Nephron progenitor cell (in vitro differentiated cells): ENCODE measurements around the gene OR10P1.
A peak's percentile ranks its signal among the peaks of the same experiment; 100 is the strongest.
"Not testable (repeated sequence)": the region's sequence is repeated elsewhere in the genome, so short reads cannot be mapped to it uniquely, and the experiment has no call there.

Experiments
- DNase-seq: peaks from one replicate; pipeline ENCODE4 v3.0.0; 2021
- H3K27ac Mint-ChIP-seq: 2 replicates; pipeline ENCODE4 v1.8.0; 2021; ENCODE audit warnings: mild to moderate bottlenecking, moderate library complexity, mixed read lengths
- H3K27me3 Mint-ChIP-seq: 2 replicates; pipeline ENCODE4 v1.8.0; 2021; ENCODE audit warnings: mild to moderate bottlenecking, low read depth, mixed read lengths; ENCODE audit not compliant: poor library complexity
- H3K36me3 Mint-ChIP-seq: 2 replicates; pipeline ENCODE4 v1.8.0; 2021; ENCODE audit warnings: low read depth, mixed read lengths
- H3K4me1 Mint-ChIP-seq: 2 replicates; pipeline ENCODE4 v1.8.0; 2021; ENCODE audit warnings: mixed read lengths
- H3K4me3 Mint-ChIP-seq: 2 replicates; pipeline ENCODE4 v1.8.0; 2021; ENCODE audit warnings: mild to moderate bottlenecking, moderate library complexity, mixed read lengths
- H3K9me3 Mint-ChIP-seq: 2 replicates; pipeline ENCODE4 v1.8.0; 2021; ENCODE audit warnings: mild to moderate bottlenecking, moderate library complexity, mixed read lengths
- TF ChIP-seq, protein P1 (sequence below): fragments of 200-600 bp; sonication (generic); IDR thresholded peaks from 2 replicates; pipeline ENCODE4 v1.5.0; 2021; ENCODE audit warnings: antibody characterized with exemption

The OR10P1 gene, protein sequence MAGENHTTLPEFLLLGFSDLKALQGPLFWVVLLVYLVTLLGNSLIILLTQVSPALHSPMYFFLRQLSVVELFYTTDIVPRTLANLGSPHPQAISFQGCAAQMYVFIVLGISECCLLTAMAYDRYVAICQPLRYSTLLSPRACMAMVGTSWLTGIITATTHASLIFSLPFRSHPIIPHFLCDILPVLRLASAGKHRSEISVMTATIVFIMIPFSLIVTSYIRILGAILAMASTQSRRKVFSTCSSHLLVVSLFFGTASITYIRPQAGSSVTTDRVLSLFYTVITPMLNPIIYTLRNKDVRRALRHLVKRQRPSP

DNA sequence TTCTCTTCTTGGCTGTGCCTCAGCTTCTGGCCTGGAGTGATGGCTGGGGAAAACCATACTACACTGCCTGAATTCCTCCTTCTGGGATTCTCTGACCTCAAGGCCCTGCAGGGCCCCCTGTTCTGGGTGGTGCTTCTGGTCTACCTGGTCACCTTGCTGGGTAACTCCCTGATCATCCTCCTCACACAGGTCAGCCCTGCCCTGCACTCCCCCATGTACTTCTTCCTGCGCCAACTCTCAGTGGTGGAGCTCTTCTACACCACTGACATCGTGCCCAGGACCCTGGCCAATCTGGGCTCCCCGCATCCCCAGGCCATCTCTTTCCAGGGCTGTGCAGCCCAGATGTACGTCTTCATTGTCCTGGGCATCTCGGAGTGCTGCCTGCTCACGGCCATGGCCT lies at the start of gene OR10P1:
Gene OR10P1, plus strand, starts transcription at position 40 of the 400 bp plus-strand sequence. Its CDS starts 0 bp downstream, at position 40.
- Mint-ChIP-seq H3K4me3 (no peak within 1 kb of the TSS), H3K27ac (no peak within 1 kb of the TSS), H3K27me3 (peaks cover 35% of the 10 kb centered on the region), H3K4me1 (no peaks in the 10 kb centered on the region), H3K36me3 (no peaks in the 10 kb centered on the region), H3K9me3 (no peaks in the 10 kb centered on the region)
- TF ChIP-seq, protein P1, sequence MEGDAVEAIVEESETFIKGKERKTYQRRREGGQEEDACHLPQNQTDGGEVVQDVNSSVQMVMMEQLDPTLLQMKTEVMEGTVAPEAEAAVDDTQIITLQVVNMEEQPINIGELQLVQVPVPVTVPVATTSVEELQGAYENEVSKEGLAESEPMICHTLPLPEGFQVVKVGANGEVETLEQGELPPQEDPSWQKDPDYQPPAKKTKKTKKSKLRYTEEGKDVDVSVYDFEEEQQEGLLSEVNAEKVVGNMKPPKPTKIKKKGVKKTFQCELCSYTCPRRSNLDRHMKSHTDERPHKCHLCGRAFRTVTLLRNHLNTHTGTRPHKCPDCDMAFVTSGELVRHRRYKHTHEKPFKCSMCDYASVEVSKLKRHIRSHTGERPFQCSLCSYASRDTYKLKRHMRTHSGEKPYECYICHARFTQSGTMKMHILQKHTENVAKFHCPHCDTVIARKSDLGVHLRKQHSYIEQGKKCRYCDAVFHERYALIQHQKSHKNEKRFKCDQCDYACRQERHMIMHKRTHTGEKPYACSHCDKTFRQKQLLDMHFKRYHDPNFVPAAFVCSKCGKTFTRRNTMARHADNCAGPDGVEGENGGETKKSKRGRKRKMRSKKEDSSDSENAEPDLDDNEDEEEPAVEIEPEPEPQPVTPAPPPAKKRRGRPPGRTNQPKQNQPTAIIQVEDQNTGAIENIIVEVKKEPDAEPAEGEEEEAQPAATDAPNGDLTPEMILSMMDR: no peak
- no peak for DNase-seq

DNA sequence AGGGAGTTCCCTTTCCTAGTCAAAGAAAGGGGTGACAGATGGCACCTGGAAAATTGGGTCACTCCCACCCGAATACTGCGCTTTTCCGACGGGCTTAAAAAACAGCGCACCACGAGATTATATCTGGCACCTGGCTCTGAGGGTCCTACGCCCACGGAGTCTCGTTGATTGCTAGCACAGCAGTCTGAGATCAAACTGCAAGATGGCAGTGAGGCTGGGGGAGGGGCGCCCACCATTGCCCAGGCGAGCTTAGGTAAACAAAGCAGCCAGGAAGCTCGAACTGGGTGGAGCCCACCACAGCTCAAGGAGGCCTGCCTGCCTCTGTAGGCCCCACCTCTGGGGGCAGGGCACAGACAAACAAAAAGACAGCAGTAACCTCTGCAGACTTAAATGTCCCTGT lies 46.5 kb upstream of the OR10P1 start:
- Mint-ChIP-seq H3K9me3 (peaks cover 81% of the 10 kb centered on the region), H3K36me3 (peaks cover 35% of the 10 kb centered on the region)
- DNase-seq, H3K4me1 Mint-ChIP-seq, H3K27me3 Mint-ChIP-seq, H3K27ac Mint-ChIP-seq, H3K4me3 Mint-ChIP-seq: not testable (repeated sequence)

DNA sequence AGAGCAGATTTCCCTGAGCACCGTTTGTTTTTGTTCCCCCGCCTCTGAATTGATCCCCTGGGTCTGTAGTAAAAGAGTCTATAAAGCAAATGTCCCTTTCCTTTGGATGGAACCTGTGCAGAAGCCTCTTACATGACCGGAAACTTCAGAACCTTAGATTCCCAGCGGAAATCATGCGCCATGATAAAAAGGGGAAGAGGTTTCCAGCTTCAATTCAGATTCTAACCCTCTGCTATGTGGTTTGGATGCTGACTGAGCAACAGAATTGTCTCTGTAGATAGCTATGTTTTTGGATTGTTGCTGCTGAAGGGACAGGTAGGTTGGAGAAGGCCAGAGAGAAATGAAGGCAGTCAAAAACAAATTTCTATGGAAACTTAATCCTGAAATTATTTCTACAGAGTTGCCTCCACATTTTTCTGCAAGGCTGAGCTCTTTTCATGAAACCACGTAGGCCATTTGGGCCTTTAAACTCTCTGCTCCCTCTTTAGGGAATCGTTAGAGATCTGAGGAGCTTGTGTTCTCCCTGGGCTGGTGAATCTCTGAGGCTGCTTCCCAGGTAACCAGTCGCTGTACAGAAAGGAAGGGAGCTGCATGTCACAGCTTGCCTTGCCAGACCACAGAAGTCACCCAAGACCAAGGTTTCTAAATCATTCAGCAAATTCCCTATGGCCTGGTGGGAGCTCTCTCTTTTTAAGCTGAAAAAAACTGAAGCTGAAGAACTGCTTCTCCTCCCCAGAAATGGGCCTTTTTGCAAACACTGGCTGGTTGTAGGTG lies 28.7 kb upstream of the OR10P1 start:
- TF ChIP-seq, protein P1: no peak
- Mint-ChIP-seq H3K27ac (peak overlapping the region; percentile 79), H3K36me3 (peaks cover 7% of the 10 kb centered on the region), H3K4me1 (peaks cover 40% of the 10 kb centered on the region), H3K27me3 (peaks cover 5% of the 10 kb centered on the region), H3K9me3 (peaks cover 24% of the 10 kb centered on the region), H3K4me3 (no peak overlapping the region)
- no peak for DNase-seq

DNA sequence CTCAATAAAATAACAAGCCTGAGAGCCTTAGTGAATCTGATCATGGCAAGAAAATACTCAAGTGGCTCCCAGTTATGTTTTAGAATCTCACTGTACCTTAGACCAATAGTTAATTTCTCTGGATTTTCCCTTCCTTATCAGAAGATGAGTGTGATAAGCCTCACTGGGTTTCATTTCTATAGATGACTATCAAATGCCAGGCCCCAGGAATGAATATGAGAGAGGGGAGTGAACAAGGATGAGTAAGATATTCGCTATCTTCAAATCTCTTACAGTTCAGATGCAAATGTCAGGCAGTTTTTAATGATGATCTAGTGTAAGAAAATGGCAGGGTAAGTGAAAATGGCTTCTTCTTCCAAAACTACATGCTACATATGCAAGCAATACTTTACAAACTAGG lies 26.1 kb upstream of the OR10P1 start:
- peaks cover 40% of the 10 kb centered on the region for H3K4me1 Mint-ChIP-seq
- TF ChIP-seq, protein P1: no peak
- peaks cover 25% of the 10 kb centered on the region for H3K9me3 Mint-ChIP-seq
- no peak overlapping the region for H3K27ac Mint-ChIP-seq
- no peak for DNase-seq
- H3K4me3 Mint-ChIP-seq: no peak overlapping the region
- peaks cover 8% of the 10 kb centered on the region for H3K27me3 Mint-ChIP-seq
- peaks cover 10% of the 10 kb centered on the region for H3K36me3 Mint-ChIP-seq

DNA sequence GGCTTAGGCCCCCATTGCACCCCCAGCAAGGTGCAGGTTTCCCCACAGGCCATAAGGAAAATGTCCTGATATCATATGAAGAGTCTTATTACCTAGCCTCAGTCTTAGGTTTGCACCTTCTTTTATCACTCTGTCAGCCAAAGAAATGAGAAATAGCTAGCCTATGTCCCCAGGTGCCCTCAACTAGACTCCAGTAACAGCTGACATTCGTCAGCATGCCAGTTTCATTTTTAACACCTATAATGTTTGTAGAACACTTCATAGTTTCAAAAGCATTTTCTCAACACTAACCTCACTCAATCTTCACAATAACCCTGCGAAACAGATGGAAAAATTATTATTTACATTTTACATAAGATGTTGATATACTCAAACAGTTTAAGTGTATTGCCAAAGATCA lies 24.0 kb upstream of the OR10P1 start:
- peaks cover 25% of the 10 kb centered on the region for H3K36me3 Mint-ChIP-seq
- no peak overlapping the region for H3K27ac Mint-ChIP-seq
- no peak overlapping the region for H3K4me3 Mint-ChIP-seq
- H3K27me3 Mint-ChIP-seq: peaks cover 13% of the 10 kb centered on the region
- peaks cover 45% of the 10 kb centered on the region for H3K9me3 Mint-ChIP-seq
- TF ChIP-seq, protein P1: no peak
- peaks cover 30% of the 10 kb centered on the region for H3K4me1 Mint-ChIP-seq
- DNase-seq: no peak

DNA sequence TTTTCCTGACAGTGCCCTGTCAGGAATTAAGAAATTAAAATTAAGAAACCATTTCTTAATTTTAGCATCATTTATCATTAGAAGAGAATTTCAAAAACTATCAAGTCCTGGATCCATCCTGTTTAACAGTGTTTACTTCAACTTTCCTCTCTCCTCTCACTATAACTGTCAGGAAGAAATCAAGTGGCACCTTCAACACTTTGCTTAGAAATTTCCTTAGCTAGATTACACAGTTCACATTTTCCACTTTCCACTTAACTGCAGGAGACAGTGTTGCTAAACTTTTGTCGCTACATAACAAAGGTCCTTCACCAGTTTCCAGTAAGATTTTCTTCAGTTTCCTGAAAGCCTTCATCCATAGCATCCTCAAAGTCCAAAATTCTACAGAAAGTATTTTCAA lies 21.9 kb upstream of the OR10P1 start:
- no peak overlapping the region for H3K27ac Mint-ChIP-seq
- H3K4me3 Mint-ChIP-seq: no peak overlapping the region
- peaks cover 28% of the 10 kb centered on the region for H3K36me3 Mint-ChIP-seq
- no peak for DNase-seq
- peaks cover 15% of the 10 kb centered on the region for H3K4me1 Mint-ChIP-seq
- H3K9me3 Mint-ChIP-seq: peaks cover 49% of the 10 kb centered on the region
- peaks cover 13% of the 10 kb centered on the region for H3K27me3 Mint-ChIP-seq
- TF ChIP-seq, protein P1: no peak
